Skin epidermis (tissue), 12 donors: ENCODE measurements around the gene LRRC58.
"Not testable (repeated sequence)": the region's sequence is repeated elsewhere in the genome, so short reads cannot be mapped to it uniquely, and the experiment has no call there.

Experiments used
- H3K27ac ChIP-seq, 21 experiments: fragments of 200-600 bp; sonication (generic) in 11 of 21; one replicate each; pipeline ENCODE4 v1.5.0; 2020; ENCODE audit warnings: mild to moderate bottlenecking in 3 of 21, inconsistent platforms in 2 of 21, moderate library complexity in 2 of 21
- H3K4me3 ChIP-seq, 7 experiments: fragments of 200-600 bp; sonication (generic) in 2 of 7; one replicate each; pipeline ENCODE4 v1.5.0; 2020; ENCODE audit warnings: inconsistent platforms in 2 of 7, mild to moderate bottlenecking in 2 of 7, moderate library complexity in 1 of 7

Gene LRRC58

DNA sequence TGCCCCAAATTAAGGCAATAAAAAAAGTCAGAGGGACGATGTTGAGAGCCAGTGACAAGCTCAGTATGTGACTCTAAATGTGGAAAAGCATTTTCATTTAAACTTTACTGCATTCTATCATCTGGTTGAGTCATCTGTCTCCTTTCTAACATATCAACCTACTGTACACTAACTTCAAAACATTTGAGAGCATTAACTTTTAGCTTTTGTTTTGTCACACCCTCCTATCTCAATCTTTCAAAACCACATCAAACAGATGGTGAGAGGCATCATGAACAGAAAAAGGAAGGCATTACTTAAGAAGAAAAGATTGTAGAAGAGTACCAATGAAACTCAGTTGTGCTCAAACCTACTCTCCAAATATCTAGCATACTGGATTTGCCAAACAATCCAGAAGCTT, 4.8 kb downstream of the LRRC58 start:
- Histone ChIP-seq H3K4me3 (no peak overlapping the region), H3K27ac (no peak overlapping the region)

DNA sequence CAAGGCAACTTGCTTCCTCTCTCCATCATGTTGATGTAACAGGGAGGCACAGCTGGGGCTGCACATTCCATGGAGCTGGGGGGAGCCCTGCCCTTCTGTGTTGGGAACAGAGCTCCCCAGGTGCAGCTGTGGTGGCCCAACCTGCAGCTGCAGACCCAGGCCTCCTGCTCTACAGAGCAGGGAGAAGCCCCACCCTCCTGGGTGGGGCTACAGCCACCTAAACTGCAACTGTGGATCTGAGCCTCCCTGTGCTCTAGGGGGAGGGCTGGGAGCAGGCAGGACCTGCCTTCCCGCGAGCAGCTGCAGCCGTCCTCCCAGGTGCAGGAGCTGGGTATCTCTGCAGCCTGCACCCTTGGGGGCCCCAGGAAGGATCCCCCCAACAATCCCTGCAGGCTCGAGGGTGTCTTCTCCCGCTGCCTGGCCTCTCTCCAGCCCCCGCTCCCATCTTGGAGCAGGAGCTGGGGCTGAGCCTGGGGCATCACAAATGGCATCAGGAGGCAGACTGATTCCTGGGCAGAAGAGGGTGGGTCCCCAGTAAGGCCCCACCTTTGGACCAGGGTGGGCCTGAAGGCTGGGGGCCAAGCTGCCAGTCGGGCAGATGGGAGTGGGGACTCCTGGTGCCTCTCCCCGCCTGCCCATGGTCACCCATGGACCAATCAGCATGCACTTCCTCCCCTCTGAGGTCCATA, 7.4 kb downstream of the LRRC58 start:
- Histone ChIP-seq H3K4me3 (no peak overlapping the region), H3K27ac (no peak overlapping the region)

- H3K27ac ChIP-seq: no peak overlapping the region
- no peak overlapping the region for H3K4me3 ChIP-seq
These were observed 9.8 kb downstream of the LRRC58 start for GRCh38 chr3:120339362-120339761.

- H3K27ac ChIP-seq: no peak overlapping the region
- H3K4me3 ChIP-seq: no peak overlapping the region
These were observed 10.6 kb downstream of the LRRC58 start for GRCh38 chr3:120338517-120338916.

DNA sequence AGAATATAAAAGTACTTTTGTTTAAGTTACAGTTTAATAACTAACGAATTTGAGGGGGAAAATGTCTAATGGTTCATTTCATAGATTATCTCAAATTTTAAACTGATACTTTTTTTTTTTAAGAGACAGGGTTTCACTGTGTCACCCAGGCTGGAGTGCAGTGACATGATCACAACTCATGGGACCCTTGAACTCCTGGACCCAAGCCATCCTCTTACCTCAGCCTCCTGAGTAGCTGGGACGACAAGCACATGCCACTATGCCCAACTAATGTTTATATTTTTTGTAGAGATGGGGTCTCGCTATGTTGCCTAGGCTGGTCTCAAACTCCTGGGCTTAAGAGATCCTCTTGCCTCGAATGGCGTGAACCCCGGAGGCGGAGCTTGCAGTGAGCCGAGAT, 16.5 kb downstream of the LRRC58 start:
- H3K27ac ChIP-seq: no peak overlapping the region
- H3K4me3 ChIP-seq: no peak overlapping the region

DNA sequence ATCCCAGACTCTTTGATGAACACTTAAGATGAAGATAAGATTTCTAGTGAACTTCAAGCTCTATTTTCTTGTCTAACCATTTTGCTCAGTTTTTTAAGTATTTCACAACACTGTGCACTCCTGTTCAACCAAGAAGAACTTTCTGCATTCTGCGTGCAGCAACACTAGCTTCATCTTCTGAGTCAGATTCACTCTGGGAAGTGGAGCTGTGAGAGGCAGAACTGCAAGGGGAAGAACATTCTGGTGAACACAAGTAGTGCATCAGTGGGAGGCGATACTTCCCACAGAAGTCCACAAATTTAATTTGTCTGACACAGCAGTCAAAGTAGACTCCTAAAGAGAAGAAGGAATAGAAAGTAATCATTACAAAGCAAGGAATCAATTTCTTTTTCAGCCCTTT, 18.1 kb downstream of the LRRC58 start:
- no peak overlapping the region for H3K4me3 ChIP-seq
- no peak overlapping the region for H3K27ac ChIP-seq

GRCh38 chr3:120326784-120327183, 22.4 kb downstream of the LRRC58 start:
- Histone ChIP-seq H3K27ac (no peak overlapping the region), H3K4me3 (no peak overlapping the region)

GRCh38 chr3:120324190-120324589, 25.0 kb downstream of the LRRC58 start:
- Histone ChIP-seq H3K4me3 (no peak overlapping the region), H3K27ac (no peak overlapping the region)

DNA sequence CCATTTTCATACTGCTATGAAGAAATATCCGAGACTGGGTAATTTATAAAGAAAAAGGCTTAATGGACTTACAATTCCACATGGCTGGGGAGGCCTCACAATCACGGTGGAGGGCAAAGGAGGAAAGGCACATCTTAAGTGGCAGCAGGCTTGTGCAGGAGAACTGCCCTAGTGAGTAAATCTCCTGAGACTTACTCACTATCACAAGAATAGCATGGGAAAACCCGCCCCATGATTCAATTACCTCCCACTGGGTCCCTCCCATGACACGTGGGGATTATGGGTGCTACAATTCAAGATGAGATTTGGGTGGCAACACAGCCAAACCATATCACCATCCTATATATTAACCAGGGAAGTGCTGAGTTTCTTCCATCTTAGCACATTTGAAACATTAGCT, 25.4 kb downstream of the LRRC58 start:
- not testable (repeated sequence) for H3K4me3 ChIP-seq, H3K27ac ChIP-seq

- Histone ChIP-seq H3K27ac (no peak overlapping the region), H3K4me3 (no peak overlapping the region)
These were observed 37.0 kb downstream of the LRRC58 start for GRCh38 chr3:120311863-120312794.

- Histone ChIP-seq H3K4me3 (no peak overlapping the region), H3K27ac (no peak overlapping the region)
These were observed 42.4 kb downstream of the LRRC58 start for GRCh38 chr3:120306519-120307455.

DNA sequence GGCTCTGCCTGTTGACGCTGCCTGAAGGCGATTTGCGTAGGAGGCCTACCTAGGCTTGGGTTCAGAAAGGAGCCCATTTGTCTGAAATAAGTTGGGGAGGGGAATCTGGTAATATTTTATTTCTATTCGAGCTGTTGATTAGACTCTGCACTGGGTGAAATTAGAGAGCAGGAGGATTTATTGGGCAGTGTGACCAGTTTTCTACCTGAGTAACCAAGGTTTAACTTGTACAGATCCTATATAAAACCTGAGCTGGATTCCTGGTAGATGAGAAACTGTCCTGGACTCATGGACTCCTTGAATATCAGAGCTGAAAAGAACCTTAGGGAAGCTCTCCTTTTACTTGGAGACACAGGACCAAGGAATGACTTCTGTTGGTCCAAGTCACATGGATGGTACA, 44.5 kb downstream of the LRRC58 start:
- Histone ChIP-seq H3K27ac (no peak overlapping the region), H3K4me3 (no peak overlapping the region)

GRCh38 chr3:120302361-120302760, 46.8 kb downstream of the LRRC58 start:
- Histone ChIP-seq H3K27ac (no peak overlapping the region), H3K4me3 (no peak overlapping the region)

GRCh38 chr3:120300971-120301370, 48.2 kb downstream of the LRRC58 start:
- Histone ChIP-seq H3K4me3 (no peak overlapping the region), H3K27ac (no peak overlapping the region)

DNA sequence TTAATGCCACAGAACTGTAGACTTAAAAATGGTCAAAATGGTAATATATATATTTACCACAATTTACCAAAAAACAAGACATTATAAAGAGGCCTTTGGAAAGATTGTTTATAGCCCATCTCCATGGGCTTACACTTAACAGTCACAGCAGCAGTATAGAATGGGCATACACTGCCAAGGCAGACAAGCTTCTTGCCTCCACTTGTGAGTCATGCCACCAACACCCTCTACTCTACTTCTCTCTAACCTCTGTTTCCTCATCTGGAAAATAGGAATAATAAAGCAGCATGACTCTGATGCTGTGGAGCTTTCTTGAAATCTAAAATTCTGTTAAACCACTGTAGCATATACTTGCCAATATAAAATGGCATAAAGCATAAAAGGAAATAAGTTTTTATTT, 49.8 kb downstream of the LRRC58 start:
- H3K4me3 ChIP-seq: no peak overlapping the region
- no peak overlapping the region for H3K27ac ChIP-seq

DNA sequence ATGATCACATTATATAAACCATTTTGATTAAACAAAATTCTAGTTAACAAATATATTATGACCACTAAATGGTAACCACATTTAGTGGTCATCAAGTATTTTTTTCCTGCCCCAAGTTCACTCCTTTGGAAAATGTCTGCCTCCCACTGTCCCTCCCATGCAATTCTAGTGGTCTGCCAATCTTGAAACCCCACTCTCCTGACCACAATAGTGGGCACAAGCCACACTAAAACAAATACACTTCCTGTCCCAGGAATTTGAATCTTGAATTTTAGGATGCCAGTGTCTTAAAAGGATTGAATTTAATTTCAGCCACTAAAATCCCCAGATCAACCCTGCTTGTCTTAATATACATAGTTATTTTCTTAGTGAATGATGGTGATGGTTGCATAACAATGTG, 50.2 kb downstream of the LRRC58 start:
- Histone ChIP-seq H3K4me3 (no peak overlapping the region), H3K27ac (no peak overlapping the region)

- H3K27ac ChIP-seq, H3K4me3 ChIP-seq: not testable (repeated sequence)
These were observed 57.6 kb downstream of the LRRC58 start for GRCh38 chr3:120291552-120291951.

DNA sequence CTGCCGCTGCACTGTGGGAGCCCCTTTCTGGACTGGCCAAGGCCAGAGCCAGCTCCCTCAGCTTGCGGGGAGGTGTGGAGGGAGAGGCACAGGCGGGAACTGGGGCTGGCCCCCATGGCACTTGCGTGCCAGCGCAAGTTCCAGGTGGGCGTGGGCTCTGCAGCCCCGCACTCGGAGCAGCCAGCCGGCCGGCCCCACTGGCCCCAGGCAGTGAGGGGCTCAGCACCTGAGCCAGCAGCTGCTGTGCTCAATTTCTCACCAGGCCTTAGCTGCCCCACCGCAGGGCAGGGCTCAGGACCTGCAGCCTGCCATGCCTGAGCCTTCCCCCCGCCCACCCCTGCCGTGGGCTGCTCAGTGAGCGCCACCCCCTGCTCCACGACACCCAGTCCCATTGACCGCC, 59.5 kb downstream of the LRRC58 start:
- H3K4me3 ChIP-seq: no peak overlapping the region
- H3K27ac ChIP-seq: no peak overlapping the region

- Histone ChIP-seq H3K27ac (no peak overlapping the region), H3K4me3 (no peak overlapping the region)
These were observed 62.7 kb downstream of the LRRC58 start for GRCh38 chr3:120286465-120286864.

GRCh38 chr3:120285508-120285841, 63.7 kb downstream of the LRRC58 start:
- Histone ChIP-seq H3K27ac (peak overlapping the region in 1 of 21 experiments; percentile 27), H3K4me3 (peak overlapping the region; percentile 24 to 50 (median 36))
